ENCODE data around the gene CCDC40.

CCDC40 gene

GRCh38 chr17:80063830-80064585 lies 27.6 kb downstream of the CCDC40 start:
- Histone ChIP-seq H3K4me3 (ENCODE audit: low read depth, low read length) (no peak overlapping the region), H3K27me3 (ENCODE audit: insufficient read depth, low read depth, severe bottlenecking) (no peaks in the 10 kb centered on the region), H3K36me3 (peaks cover 4% of the 10 kb centered on the region), H3K9me3 (ENCODE audit: severe bottlenecking) (no peaks in the 10 kb centered on the region), H3K27ac (no peak overlapping the region)
- no peak for DNase-seq
- TF ChIP-seq CTCF (IDR thresholded peaks at IDR 0.05; ENCODE audit: low read depth, low read length), result no peak

GRCh38 chr17:80064696-80065095 lies 28.3 kb downstream of the CCDC40 start:
- H3K27ac ChIP-seq, result no peak overlapping the region
- no peaks in the 10 kb centered on the region for H3K27me3 ChIP-seq (ENCODE audit: insufficient read depth, low read depth, severe bottlenecking)
- no peak for DNase-seq
- TF ChIP-seq CTCF (IDR thresholded peaks at IDR 0.05; ENCODE audit: low read depth, low read length), result no peak
- H3K36me3 ChIP-seq, result peaks cover 3% of the 10 kb centered on the region; the same call in 1 of the 2 replicates
- no peaks in the 10 kb centered on the region for H3K9me3 ChIP-seq (ENCODE audit: severe bottlenecking)
- no peak overlapping the region for H3K4me3 ChIP-seq (ENCODE audit: low read depth, low read length)

DNA sequence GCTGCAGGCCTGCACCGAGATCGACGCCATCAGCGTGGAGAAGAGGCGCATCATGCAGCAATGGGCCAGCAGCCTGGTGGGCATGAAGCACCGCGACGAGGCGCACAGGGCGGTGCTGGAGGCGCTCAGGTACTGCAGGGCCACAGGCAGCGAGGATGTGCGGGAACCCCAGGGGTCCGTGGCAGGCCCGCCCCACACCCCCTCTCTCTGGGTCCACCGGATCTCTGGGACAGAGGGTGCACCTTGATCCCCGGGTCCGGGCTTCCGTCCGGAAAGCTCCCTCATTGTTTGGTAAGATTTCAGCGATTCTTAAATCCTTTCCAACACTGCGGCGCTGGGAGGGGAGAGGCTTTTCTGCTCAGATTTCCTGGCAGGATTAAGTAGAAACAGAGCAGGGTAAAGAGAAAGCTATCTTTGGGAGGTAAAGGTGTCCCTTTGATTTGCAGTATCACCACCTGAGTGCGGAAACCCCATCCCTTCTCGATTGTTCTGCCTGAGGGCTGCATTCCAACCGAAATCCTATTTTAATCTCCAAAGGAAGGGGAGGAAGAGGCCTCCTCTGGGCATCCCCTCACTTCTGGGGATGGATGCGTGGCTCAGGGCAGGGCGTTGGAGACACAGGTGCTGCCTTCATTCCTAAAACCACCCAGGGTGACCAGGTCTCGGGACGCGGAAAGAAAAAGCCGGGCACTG lies 29.2 kb downstream of the CCDC40 start:
- Histone ChIP-seq H3K4me3 (ENCODE audit: low read depth, low read length) (no peak overlapping the region), H3K9me3 (ENCODE audit: severe bottlenecking) (no peaks in the 10 kb centered on the region), H3K27me3 (ENCODE audit: insufficient read depth, low read depth, severe bottlenecking) (no peaks in the 10 kb centered on the region), H3K27ac (peak overlapping the region; percentile 29; the same call in 1 of the 2 replicates), H3K36me3 (peaks cover 3% of the 10 kb centered on the region; the same call in 1 of the 2 replicates)
- DNase-seq, result peak; percentile 36
- no peak for TF ChIP-seq CTCF (IDR thresholded peaks at IDR 0.05; ENCODE audit: low read depth, low read length)

- Histone ChIP-seq H3K27me3 (ENCODE audit: insufficient read depth, low read depth, severe bottlenecking) (no peaks in the 10 kb centered on the region), H3K9me3 (ENCODE audit: severe bottlenecking) (no peaks in the 10 kb centered on the region), H3K36me3 (peaks cover 3% of the 10 kb centered on the region; the same call in 1 of the 2 replicates), H3K27ac (no peak overlapping the region), H3K4me3 (ENCODE audit: low read depth, low read length) (no peak overlapping the region)
- no peak for TF ChIP-seq CTCF (IDR thresholded peaks at IDR 0.05; ENCODE audit: low read depth, low read length)
- no peak for DNase-seq
Observed at GRCh38 chr17:80067393-80067986, 31.0 kb downstream of the CCDC40 start.

GRCh38 chr17:80068301-80069222 lies 32.1 kb downstream of the CCDC40 start:
- H3K9me3 ChIP-seq (ENCODE audit: severe bottlenecking), result no peaks in the 10 kb centered on the region

More at GRCh38 chr17:80068301-80069222, 32.1 kb downstream of the CCDC40 start:
- no peak for DNase-seq
- H3K27me3 ChIP-seq (ENCODE audit: insufficient read depth, low read depth, severe bottlenecking), result no peaks in the 10 kb centered on the region
- H3K4me3 ChIP-seq (ENCODE audit: low read depth, low read length), result no peak overlapping the region
- H3K27ac ChIP-seq, result no peak overlapping the region
- H3K36me3 ChIP-seq, result no peaks in the 10 kb centered on the region; the same call in 1 of the 2 replicates
- no peak for TF ChIP-seq CTCF (IDR thresholded peaks at IDR 0.05; ENCODE audit: low read depth, low read length)
